ENCODE measurements around the gene RSPH6A. TPM values are rescaled to one million over a fixed set of nuclear protein-coding genes. Genes with fewer than 3 reads are reported as not detected.

The RSPH6A gene
- total RNA-seq, 1 experiment from 2014 or later = not detected

Other genes with a start within 250 kb of the RSPH6A start
- 4.7 and 4.8 TPM in 2 replicates for gene OPA3, start 230.5 kb downstream of the RSPH6A start, total RNA-seq (2014; rRNA removed; shearing (Covaris generic); ENCODE audit: low replicate concordance)
- gene GPR4, start 213.1 kb downstream of the RSPH6A start, total RNA-seq (2014; rRNA removed; shearing (Covaris generic); ENCODE audit: low replicate concordance) = 0.26 and 0.83 TPM in 2 replicates
- gene EML2, start 175.9 kb downstream of the RSPH6A start, total RNA-seq (2014; rRNA removed; shearing (Covaris generic); ENCODE audit: low replicate concordance) = 40.3 and 86.4 TPM in 2 replicates
- 3.9 and 6.1 TPM in 2 replicates for gene GIPR, start 147.1 kb downstream of the RSPH6A start, total RNA-seq (2014; rRNA removed; shearing (Covaris generic); ENCODE audit: low replicate concordance)
- 540 and 645 TPM in 2 replicates for gene SNRPD2, start 123.4 kb downstream of the RSPH6A start, total RNA-seq (2014; rRNA removed; shearing (Covaris generic); ENCODE audit: low replicate concordance)
- gene QPCTL, start 122.6 kb downstream of the RSPH6A start, total RNA-seq (2014; rRNA removed; shearing (Covaris generic); ENCODE audit: low replicate concordance) = 21.4 and 30.3 TPM in 2 replicates
- 16.8 and 25.6 TPM in 2 replicates for gene FBXO46, start 84.4 kb downstream of the RSPH6A start, total RNA-seq (2014; rRNA removed; shearing (Covaris generic); ENCODE audit: low replicate concordance)
- not detected in 2 replicates for gene MEIOSIN, start 81.9 kb downstream of the RSPH6A start, total RNA-seq (2014; rRNA removed; shearing (Covaris generic); ENCODE audit: low replicate concordance)
- gene SIX5, start 46.1 kb downstream of the RSPH6A start, total RNA-seq (2014; rRNA removed; shearing (Covaris generic); ENCODE audit: low replicate concordance) = 2.6 and 4.0 TPM in 2 replicates
- 11.5 and 33.7 TPM in 2 replicates for gene DMPK, start 32.8 kb downstream of the RSPH6A start, total RNA-seq (2014; rRNA removed; shearing (Covaris generic); ENCODE audit: low replicate concordance)
- gene DMWD, start 22.5 kb downstream of the RSPH6A start, total RNA-seq (2014; rRNA removed; shearing (Covaris generic); ENCODE audit: low replicate concordance) = 37.8 and 61.3 TPM in 2 replicates
- 28.3 and 75.2 TPM in 2 replicates for gene SYMPK, start 47.8 kb upstream of the RSPH6A start, total RNA-seq (2014; rRNA removed; shearing (Covaris generic); ENCODE audit: low replicate concordance)
- gene FOXA3, start 49.0 kb upstream of the RSPH6A start, total RNA-seq (2014; rRNA removed; shearing (Covaris generic); ENCODE audit: low replicate concordance) = 0.69 TPM in 1 of 2 replicates, not detected in the other
- gene IRF2BP1, start 70.8 kb upstream of the RSPH6A start, total RNA-seq (2014; rRNA removed; shearing (Covaris generic); ENCODE audit: low replicate concordance) = 21.1 and 65.1 TPM in 2 replicates
- gene MYPOP, start 87.3 kb upstream of the RSPH6A start, total RNA-seq (2014; rRNA removed; shearing (Covaris generic); ENCODE audit: low replicate concordance) = 5.3 and 6.8 TPM in 2 replicates
- not detected in 2 replicates for gene NANOS2, start 99.5 kb upstream of the RSPH6A start, total RNA-seq (2014; rRNA removed; shearing (Covaris generic); ENCODE audit: low replicate concordance)
- 0.07 TPM in 1 of 2 replicates, not detected in the other for gene NOVA2, start 158.6 kb upstream of the RSPH6A start, total RNA-seq (2014; rRNA removed; shearing (Covaris generic); ENCODE audit: low replicate concordance)
- 6.4 and 13.5 TPM in 2 replicates for gene CCDC61, start 180.2 kb upstream of the RSPH6A start, total RNA-seq (2014; rRNA removed; shearing (Covaris generic); ENCODE audit: low replicate concordance)
- gene PGLYRP1, start 207.7 kb upstream of the RSPH6A start, total RNA-seq (2014; rRNA removed; shearing (Covaris generic); ENCODE audit: low replicate concordance) = not detected in 2 replicates
- gene IGFL4, start 225.7 kb upstream of the RSPH6A start, total RNA-seq (2014; rRNA removed; shearing (Covaris generic); ENCODE audit: low replicate concordance) = not detected in 2 replicates

Measured in Karpas-422 (cell line).